Transverse colon (tissue), 4 donors: ENCODE measurements around the gene HSPG2. TPM values are rescaled to one million over a fixed set of nuclear protein-coding genes. Genes with fewer than 3 reads are reported as not detected.

Source experiments
- DNase-seq: peaks from one replicate; pipeline ENCODE4 v3.0.0-alpha.2; 2019
- H3K27ac ChIP-seq, 4 donors: fragments of 200-600 bp; sonication (generic); 2 replicates each; pipeline ENCODE4 v1.5.1; 2016 to 2018; ENCODE audit warnings: inconsistent platforms in 4 of 4
- H3K27me3 ChIP-seq: fragments of 200-600 bp; sonication (generic); 2 replicates; pipeline ENCODE4 v1.5.1; 2017; ENCODE audit warnings: inconsistent platforms
- H3K36me3 ChIP-seq, 4 donors: fragments of 200-600 bp; sonication (generic); 2 replicates each; pipeline ENCODE4 v1.5.1; 2017 to 2019; ENCODE audit warnings: inconsistent platforms in 4 of 4
- H3K4me1 ChIP-seq, 4 donors: fragments of 200-600 bp; sonication (generic); 2 replicates each; pipeline ENCODE4 v1.5.1; 2017 to 2020; ENCODE audit warnings: inconsistent platforms in 4 of 4
- H3K4me3 ChIP-seq, 4 donors: fragments of 200-600 bp; sonication (generic); 1 replicate in 1 of 4; 2 replicates in 3 of 4; pipeline versions ENCODE4 v1.5.1 to v1.6.1; 2017 to 2019; ENCODE audit warnings: inconsistent platforms in 4 of 4
- H3K9me3 ChIP-seq, 2 donors: fragments of 200-600 bp; sonication (generic); 2 replicates each; pipeline ENCODE4 v1.5.1; 2017 to 2019; ENCODE audit warnings: inconsistent platforms in 2 of 2
- CTCF ChIP-seq, 5 experiments: fragments of 200-600 bp in 3 of 5; fragments of 450-650 bp in 2 of 5; sonication (generic) in 3 of 5; IDR thresholded peaks; 1 replicate in 2 of 5; 2 replicates in 3 of 5; pipeline ENCODE4 v1.5.1; 2016 to 2017; ENCODE audit warnings: antibody characterized with exemption in 5 of 5, inconsistent platforms in 3 of 5, mild to moderate bottlenecking in 2 of 5, moderate library complexity in 1 of 5
- EP300 ChIP-seq: sonication (generic); formaldehyde crosslinking; IDR thresholded peaks from one replicate; pipeline ENCODE4 v1.6.1; 2017; ENCODE audit warnings: antibody characterized with exemption, low read depth
- POLR2A ChIP-seq: fragments of 450-650 bp; IDR thresholded peaks from one replicate; pipeline ENCODE4 v1.6.1; 2016; ENCODE audit warnings: antibody characterized with exemption, mild to moderate bottlenecking, moderate library complexity
- POLR2AphosphoS5 ChIP-seq, 3 donors: sonication (generic); formaldehyde crosslinking; IDR thresholded peaks; one replicate each; pipeline ENCODE4 v1.6.1; 2016; ENCODE audit warnings: antibody characterized with exemption in 3 of 3
- WGBS, 2 donors: methylation state at CpG; one replicate each; pipeline ENCODE4 v1.1.5; 2018; ENCODE audit warnings: low coverage in 1 of 2; 5-methylcytosine and 5-hydroxymethylcytosine counted together
- in situ Hi-C, 4 donors: fragments of 200-750 bp; cut with MboI; loops; one replicate each; pipeline versions ENCODE4 v1.15.0 to v1.15.1; 2017; ENCODE audit warnings: low sequenced_read_pairs in 3 of 4, low pct_ligation_motif_present in 1 of 4, low pct_unique_long_range_greater_than_20kb in 1 of 4
- intact Hi-C: fragments of 100-400 bp; cut with DNase I; formaldehyde crosslinking; loops from one replicate; pipeline ENCODE4 v1.15.1; 2023; ENCODE audit warnings: low total_unique reads
- total RNA-seq, 4 donors: library from RNA; depleted of rRNA; stranded (reverse); fragments of >200 nt; gene quantifications; one replicate each; pipeline ENCODE4 v1.1.0, GENCODE V29; 2016

Gene HSPG2
- total RNA-seq, 4 donors from 2014 or later: 107 to 343 (median 228) TPM

- no peaks in the 10 kb centered on the region for H3K4me1 ChIP-seq
- in situ Hi-C loops: no loop called here
- no peaks in the 10 kb centered on the region for H3K27me3 ChIP-seq
- no peaks in the 10 kb centered on the region for H3K9me3 ChIP-seq
- 83 to 89% methylated on average over 2 to 14 of the region's 14 CpGs for WGBS, 2 donors
- H3K36me3 ChIP-seq: peaks cover 0 to 78% (median 28%) of the 10 kb centered on the region in 4 donors
- intact Hi-C loops: no loop called here
- TF ChIP-seq EP300 (no peak), POLR2A (no peak), POLR2AphosphoS5 (IDR thresholded peaks at IDR 0.05) (no peak), CTCF (IDR thresholded peaks at IDR 0.05) (no peak)
- H3K4me3 ChIP-seq: no peak overlapping the region
- no peak for DNase-seq
- no peak overlapping the region for H3K27ac ChIP-seq
Measured at GRCh38 chr1:21831454-21831970, 105.6 kb downstream of the HSPG2 start.

GRCh38 chr1:21830792-21831453 lies 106.2 kb downstream of the HSPG2 start:
- Histone ChIP-seq H3K27me3 (no peaks in the 10 kb centered on the region), H3K4me3 (no peak overlapping the region), H3K9me3 (no peaks in the 10 kb centered on the region), H3K36me3 (peaks cover 0 to 74% (median 27%) of the 10 kb centered on the region in 4 donors), H3K27ac (no peak overlapping the region), H3K4me1 (no peaks in the 10 kb centered on the region)
- in situ Hi-C loops: no loop called here
- no peak for DNase-seq
- WGBS, 2 donors: 94 to 95% methylated on average over 12 to 22 of the region's 23 CpGs
- no peak for TF ChIP-seq EP300
- TF ChIP-seq CTCF (IDR thresholded peaks at IDR 0.05): no peak
- intact Hi-C loops: no loop called here

- in situ Hi-C loops (no loop called here), intact Hi-C loops (no loop called here)
- no peaks in the 10 kb centered on the region for H3K27me3 ChIP-seq
- H3K4me3 ChIP-seq: no peak overlapping the region
- TF ChIP-seq CTCF (IDR thresholded peaks at IDR 0.05): no peak
- TF ChIP-seq POLR2A: no peak
- TF ChIP-seq POLR2AphosphoS5 (IDR thresholded peaks at IDR 0.05): no peak
- TF ChIP-seq EP300: no peak
- peaks cover 0 to 61% (median 21%) of the 10 kb centered on the region in 4 donors for H3K36me3 ChIP-seq
- H3K27ac ChIP-seq: no peak overlapping the region
- no peaks in the 10 kb centered on the region for H3K4me1 ChIP-seq
- 94% methylated on average over 13 of the region's 17 CpGs; no CpG with 5 or more reads in 1 of the 2 donors for WGBS, 2 donors
- no peaks in the 10 kb centered on the region for H3K9me3 ChIP-seq
- no peak for DNase-seq
Measured at GRCh38 chr1:21829294-21829693, 107.8 kb downstream of the HSPG2 start.

- H3K27ac ChIP-seq: no peak overlapping the region
- H3K4me3 ChIP-seq: no peak overlapping the region
- no peak for TF ChIP-seq CTCF (IDR thresholded peaks at IDR 0.05)
- no peak for TF ChIP-seq EP300
- TF ChIP-seq POLR2A: no peak
- no peak for TF ChIP-seq POLR2AphosphoS5 (IDR thresholded peaks at IDR 0.05)
- in situ Hi-C loops: no loop called here
- intact Hi-C loops: no loop called here
- no peaks in the 10 kb centered on the region for H3K9me3 ChIP-seq
- no peaks in the 10 kb centered on the region for H3K4me1 ChIP-seq
- 88% methylated on average over 17 of the region's 28 CpGs; no CpG with 5 or more reads in 1 of the 2 donors for WGBS, 2 donors
- DNase-seq: no peak
- H3K27me3 ChIP-seq: no peaks in the 10 kb centered on the region
- peaks cover 0 to 55% (median 19%) of the 10 kb centered on the region in 4 donors for H3K36me3 ChIP-seq
Measured at GRCh38 chr1:21828506-21829210, 108.5 kb downstream of the HSPG2 start.
